T-helper 9 cell (primary cell): ENCODE data around the gene USP13.

Experiments
- DNase-seq: peaks from one replicate; pipeline ENCODE4 v3.0.0-alpha.2; 2020

Gene USP13

DNA sequence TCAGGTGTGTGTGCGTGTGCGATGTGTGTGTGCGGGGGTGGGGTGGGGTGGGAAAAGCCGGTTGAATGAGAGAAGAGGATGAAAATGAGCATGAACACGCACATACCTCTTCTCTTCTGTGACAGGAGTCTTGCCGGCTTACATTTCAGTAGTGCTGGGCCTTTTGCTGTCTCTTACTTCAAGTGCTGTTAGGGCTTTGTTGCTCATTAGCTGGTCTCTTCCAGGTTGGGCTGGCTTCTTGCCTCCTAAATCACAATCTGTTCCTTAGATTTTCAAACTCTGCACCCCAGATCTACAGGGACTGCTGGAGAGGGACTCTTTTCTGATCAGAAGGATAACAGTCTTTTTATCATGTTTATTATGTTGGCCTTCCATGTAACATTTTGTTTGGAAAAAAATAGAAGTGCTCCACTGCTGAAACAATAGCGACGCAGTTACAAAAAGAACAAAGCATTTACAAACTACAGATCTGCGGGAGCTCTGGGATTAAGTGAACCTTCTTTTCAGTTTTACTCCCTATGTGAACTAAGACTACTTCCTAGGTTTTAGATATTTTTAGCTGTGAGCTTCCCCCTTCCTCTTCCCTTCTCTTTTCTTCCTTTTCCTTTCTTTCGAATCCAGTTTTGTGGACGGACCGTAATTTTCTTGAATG lies 48.5 kb downstream of the USP13 start:
- no peak for DNase-seq

DNA sequence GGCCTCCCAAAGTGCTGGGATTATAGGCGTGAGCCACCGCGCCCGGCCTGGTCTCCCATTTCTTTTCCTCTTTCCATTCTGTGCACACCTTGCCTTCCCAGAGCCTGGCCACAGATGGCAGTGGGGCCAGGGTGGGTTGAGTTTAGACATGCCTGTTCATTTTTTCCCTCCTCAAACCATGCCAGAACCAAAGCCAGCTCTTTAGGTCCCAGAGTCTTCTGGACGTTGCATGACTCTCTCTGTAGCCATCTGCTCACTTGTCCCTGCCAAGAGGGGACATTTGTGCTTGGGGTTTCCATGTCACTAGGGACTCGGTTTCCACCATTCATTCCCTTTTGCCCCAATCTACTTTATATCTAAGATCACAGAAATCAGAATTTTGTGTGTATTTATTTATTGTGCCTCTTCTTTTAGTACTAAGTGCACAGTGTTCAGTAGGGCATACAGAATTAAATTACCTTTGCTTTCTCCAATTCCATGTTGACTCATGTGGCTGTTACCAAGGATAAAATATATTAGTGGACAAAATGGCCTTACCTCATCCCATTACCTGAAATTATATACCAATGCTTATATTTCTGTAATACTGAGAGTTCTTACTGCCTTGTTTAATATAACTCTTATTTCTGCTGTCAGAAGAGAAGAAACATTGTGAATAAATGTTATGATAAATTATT lies 49.6 kb downstream of the USP13 start:
- DNase-seq, result no peak

DNA sequence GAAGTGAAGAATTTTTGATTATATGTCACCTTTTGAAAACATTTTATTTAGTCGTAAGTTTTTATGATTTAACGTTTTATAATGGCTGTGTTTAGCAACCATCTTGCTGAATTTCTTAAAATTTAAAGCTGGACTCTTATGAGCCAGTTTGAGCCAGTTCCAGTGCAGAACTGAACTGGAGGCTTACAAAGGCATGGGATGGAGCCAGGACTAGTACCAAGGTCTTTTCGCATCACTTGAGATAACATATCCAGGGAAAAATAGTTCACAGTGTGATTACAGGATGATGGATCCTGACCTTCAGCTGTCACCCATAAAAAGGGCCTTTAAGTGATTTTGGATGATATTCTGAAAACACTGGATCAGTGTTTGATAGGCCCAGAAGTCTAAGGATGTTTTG lies 51.0 kb downstream of the USP13 start:
- DNase-seq, result no peak

DNA sequence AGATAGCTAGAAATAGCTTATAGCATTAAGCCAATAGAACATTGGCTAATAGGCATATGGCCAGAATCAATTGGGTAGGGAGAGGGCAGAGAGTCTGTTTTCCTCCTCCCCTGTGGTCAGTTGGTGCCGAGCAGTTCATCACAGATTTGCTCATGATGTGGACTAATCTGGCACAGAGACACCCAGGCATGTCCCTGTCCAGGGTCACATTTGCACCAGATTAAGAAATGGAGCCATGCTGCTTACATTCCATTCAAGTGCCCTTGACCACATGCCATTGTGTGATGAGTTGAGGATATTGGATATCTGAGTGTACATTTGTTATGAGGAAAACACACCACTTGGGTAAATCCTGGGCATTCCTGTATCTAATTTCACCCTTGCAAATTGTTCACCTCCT lies 53.4 kb downstream of the USP13 start:
- no peak for DNase-seq

DNA sequence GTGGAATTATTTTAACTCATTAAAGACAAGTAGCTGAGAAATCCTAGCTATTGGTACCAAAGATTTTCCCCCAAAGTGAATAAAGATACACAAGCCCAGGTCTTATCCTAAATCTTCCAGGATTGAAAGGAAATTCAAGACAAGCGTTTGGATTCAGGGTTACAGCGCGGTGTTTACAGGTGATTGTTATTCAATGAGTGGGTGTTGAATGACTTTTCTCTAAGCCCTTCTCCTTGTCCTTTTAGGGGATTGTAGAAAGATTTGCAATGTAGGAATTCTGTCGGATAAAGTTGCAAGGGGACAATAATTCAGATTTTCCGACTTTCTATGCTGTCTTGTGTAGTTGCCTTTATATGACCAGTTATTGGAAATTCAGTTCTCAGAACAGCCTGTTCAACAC lies 57.2 kb downstream of the USP13 start:
- no peak for DNase-seq

DNA sequence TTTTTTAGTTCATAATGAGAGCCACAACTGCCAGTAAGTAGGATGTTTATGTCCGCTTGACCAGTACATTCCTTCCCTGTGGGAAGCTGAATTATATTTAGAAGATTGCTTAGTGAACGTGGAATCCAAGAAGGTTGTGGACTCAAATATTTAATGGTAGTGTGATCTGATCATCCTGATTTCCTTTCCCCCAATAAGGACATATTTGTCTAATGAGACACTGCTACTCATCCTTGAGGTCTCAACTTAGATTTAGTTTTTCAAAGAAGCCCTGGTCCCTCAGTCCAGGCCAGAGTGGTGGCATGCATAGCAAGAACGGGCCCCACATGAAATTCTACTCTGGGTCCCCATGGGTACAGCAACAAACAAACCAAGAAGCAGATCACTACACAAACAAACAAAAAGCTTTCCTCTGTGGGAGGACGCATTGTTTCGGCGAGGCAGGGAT lies 60.8 kb downstream of the USP13 start:
- no peak for DNase-seq

DNA sequence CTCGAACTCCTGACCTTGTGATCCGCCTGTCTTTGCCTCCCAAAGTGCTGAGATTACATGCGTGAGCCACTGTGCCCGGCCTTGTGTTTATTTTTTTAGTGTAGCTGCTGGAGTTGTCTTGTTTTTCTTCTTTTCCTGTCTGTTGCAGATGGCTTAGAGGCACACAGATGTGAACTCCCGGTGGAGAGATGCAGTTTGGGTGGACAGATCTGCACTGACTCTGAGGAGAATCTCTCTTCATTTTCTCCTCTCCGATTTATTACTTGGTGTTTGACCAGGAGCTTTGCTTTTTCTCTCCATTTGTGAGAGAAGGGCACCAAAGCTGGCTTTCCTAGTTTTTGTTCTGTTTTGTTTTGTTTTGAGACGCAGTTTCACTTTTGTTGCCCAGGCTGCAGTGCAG lies 62.7 kb downstream of the USP13 start:
- DNase-seq, result no peak

DNA sequence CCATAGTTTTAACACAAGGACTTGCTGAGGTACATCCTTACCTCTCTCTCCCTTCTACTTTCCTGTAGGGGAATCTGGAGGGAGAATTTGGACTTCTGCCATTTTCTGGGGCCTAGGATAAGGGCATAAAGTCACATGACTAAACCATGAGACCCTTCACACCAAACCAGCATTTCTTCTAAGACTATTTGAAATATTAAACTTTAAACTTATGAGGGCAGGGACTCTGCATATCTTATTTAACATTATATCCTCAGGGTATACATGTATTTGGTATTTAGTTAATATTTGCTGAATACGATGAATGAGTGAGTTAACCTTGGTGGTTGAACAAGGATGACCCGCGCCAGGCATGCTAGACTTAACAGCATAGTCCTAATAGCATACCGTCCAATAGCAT lies 63.4 kb downstream of the USP13 start:
- no peak for DNase-seq

DNA sequence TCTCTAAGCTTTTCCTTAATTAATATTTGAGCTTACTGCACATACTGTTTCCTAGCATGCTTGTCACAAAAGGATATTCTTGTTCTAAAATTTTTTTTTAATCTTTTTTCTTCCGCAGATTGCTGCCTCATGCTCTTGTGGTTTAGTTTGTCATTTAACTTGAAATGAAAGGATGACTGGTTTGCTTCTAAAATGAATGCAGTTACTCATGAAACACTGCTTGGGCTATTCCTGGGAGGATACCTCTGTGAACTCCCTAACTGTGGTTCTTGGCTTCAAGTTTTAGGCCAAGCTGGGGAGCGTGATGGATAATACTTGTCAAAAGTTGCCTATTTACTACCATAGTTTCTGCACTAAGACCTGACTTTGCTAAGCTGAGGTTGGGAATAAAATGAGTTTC lies 64.0 kb downstream of the USP13 start:
- no peak for DNase-seq

DNA sequence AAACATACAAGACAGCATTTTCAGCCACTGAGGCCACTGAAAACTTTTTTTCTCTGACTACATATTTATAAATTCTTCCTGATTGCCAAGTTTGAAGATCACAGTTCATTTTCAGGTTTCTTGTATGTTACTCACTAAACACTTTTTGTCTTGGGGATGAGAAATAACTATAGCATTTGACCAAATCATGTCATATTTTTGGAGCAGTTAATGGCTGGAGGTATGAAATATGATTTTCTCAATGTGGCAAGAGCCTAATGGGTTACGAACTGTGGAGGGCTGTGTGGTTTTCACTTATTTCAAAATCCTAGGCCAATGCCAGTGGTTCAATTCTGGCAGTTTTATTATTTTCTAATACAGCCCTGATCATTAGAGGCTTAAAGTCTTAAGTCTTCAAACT lies 64.4 kb downstream of the USP13 start:
- DNase-seq, result no peak

DNA sequence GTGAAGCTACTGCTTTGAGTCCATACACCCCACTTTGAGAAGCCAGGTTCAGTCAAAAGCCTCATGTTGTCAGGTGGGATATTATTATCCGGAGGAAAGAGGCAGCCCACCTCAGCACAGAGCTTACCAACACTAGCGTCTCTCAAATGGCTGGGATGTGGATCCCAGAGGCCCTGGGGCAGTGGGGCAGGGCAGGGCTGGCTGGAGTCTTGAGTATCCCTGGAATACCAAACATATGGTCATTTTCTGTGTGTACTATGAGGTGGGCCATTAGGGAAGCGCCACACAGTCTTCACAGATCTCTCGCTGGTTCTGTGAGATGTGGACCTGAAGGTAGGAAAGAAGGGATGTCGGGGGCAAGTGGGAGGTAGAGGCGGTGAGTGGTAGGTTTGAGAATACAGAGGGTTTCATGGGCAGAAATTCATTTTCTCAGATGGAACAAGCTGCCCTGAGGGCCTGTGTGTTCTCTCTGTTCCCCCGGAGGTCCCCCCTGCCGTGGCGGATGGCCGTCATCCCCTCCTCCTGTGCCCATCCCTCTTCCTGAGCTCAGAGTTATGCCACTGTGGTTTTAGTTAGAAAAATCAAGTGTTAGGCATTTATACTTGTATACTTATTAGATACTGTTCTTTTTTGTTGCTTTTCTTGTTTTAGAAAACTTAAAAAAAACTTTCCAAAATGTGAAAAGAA lies 66.4 kb downstream of the USP13 start:
- DNase-seq, result no peak

DNA sequence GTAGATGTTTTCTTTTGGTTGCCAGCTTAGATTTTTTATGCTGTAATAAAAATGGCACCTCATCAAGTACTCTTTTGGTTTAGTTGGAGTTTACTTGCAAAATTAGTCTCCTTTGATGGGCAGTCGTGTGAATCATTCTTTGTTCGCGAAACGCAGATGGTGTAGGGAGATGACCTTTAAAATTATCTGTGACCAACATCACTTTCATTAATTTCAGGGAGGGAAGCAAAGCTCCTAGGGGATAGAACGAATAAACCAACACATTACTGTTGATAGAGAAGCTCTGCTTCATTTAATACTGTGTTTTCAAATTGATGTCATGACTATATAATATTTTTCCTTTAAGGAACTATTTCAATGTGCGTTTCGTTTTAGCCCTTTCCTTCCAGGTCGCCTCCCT lies 67.4 kb downstream of the USP13 start:
- no peak for DNase-seq

DNA sequence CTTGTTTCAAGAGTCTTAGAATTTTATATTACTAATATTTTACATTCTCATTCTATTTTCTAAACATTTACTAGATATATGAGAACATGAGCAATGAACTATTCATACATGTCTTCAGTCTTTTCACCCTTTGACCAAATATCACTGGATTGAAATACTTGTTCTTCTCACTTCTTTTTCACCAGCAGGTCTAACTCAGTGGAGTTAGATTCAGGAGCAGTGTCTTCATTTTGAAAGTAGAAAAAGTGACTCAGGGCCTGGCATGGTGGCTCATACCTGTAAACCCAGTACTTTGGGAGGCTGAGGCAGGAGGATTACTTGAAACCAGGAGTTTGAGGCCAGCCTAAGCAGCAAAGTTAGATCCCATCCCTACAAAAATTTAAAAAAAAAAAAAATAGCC lies 70.8 kb downstream of the USP13 start:
- DNase-seq, result no peak

DNA sequence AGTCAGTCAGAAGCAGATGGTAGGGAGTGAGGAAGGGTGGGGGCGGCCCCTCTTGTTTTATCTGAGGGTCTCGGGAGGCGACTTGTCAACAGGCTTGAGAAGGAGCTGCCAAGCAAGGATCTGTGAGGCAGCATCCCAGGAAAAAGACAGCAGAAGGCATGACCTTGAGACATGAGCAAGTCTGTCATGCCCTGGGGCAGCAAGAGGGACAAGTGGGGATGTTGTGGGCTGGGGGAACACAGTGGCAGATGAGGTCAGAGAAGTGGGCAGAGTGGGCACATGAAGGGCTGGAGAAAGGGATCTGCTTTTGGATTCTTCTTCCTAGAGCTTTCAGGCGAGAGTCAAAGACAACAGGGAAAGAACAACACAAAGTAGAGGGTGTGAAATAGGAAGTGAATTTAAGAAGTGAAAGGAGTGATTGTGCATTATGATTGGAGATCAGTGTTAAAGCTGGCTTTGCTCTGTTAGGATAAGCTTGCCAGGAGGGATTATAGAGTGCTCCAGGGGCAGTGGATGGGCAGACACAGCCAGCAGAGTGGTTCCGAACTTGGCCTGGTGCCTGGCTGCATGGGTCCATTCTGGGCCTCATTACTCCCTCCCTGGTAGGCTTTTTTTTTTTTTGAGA lies 73.3 kb downstream of the USP13 start:
- no peak for DNase-seq

DNA sequence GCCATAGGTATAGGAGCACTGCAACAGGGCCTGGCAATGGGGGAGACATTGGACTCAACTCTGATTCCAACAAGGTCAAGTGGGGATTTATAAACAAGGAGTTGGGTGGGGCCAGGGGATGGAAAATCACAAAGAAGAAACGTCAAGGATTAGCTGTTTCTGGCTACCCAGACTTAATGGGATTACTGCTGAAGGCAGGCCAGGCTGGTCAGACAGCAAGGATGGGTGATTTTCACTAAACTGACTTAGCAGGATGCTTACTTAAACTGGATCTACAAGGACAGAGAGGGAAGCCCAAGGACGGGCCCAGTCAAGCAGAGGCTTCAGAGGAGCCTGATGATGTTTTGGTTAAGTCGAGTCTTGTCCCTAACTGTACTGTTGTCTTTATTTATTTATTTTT lies 76.2 kb downstream of the USP13 start:
- no peak for DNase-seq

DNA sequence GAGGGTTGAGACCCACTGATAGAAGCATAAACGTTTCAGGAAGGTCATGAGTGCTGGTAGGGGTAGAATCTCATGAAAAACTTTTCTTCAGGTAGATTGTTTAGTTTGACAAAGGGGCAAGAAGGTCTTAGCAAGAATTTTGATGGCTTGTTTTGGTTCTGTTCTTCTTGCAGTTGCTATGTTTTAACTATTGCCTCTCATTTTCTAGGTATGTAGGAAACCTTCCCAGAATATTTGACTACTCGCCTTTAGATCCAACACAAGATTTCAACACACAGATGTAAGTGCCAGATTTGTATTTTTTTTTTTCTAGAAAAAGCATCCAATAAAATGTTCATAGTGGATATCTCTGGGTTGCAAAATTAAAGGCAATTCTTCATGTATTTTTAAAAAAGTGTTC lies 77.1 kb downstream of the USP13 start:
- no peak for DNase-seq

DNA sequence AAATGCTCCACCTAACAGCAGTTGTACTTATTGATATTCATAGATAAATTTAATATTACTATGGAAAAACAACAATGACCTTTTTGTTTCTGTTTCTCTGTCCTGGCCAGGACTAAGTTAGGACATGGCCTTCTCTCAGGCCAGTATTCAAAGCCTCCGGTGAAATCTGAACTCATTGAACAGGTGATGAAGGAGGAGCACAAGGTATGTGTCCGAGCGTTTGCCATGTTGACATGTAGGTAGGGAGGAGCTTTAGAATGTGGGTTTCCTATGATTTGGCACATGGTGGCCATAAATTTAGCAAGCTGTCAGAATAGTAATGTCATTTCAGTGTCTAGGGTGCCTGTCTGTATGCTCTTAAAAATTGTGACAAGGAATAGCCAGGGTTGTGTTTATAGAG lies 77.7 kb downstream of the USP13 start:
- no peak for DNase-seq

DNA sequence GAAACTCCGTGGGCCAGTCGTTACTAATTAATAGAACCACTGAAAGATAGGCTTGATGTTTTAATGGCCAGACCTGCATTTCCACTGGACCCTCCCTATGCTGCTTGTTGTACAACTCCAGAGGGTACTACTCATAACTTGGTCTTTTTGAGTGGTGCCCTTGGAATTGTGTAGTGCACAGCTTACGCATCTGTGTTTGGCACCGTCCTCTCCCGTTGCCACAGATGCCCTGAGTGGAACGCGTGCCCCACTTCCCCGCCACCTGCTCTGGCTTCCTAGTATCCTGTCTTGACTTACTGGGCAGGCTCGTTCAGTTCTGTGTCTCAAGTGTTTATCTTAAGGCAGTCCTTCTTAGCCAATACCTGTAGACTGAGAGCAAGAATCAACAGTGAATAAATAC lies 78.7 kb downstream of the USP13 start:
- no peak for DNase-seq

DNA sequence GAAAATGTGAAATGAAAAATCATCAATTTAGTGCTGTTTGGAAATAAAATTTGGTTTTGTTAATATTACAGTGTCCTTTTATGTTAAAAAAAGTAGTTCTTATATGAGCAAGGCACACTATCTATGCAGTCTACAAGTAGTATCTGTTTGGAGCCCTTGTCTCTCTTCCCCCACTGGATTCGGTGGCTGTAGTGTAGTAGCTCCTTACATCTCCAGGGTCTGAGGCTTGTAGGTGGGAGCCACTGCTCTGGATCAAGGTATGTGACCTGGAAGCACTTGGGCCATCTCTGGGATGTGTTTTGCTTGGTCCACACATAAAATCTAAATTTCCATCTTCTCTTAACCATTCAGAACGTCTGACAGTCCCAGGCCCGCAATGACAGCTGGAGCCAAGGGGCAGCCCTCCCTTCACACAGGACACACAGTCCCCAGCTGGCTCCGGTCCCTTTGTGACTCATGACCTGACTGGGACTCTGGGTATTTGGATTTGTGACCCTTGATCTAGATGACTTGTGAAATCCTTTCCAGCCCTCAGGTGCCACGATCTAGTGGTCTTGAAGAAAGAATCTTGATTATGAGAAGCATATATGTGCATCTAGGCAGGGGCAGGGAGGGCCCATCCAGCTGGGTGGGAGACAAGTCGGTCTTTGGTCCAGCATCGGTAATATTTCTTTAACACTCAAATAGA lies 80.0 kb downstream of the USP13 start:
- no peak for DNase-seq

DNA sequence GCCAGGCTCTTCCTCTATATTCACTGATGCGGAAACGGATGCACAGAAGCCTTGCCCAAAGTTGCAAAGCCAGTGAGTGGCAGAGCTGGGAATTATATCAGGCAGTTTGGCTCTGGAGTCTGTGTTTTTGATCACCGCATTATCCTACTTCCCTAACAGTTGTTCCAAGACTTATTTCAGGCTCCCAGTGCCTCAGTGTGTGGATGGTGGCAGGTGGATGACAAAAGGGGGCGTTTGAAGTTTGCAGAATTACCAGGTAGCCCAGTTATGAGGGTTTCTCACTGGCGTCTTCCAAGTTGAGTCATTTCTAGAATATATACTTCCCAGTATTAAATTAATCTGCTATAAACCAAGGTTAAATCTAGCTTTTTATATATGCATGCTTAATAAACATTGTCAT lies 81.0 kb downstream of the USP13 start:
- no peak for DNase-seq

DNA sequence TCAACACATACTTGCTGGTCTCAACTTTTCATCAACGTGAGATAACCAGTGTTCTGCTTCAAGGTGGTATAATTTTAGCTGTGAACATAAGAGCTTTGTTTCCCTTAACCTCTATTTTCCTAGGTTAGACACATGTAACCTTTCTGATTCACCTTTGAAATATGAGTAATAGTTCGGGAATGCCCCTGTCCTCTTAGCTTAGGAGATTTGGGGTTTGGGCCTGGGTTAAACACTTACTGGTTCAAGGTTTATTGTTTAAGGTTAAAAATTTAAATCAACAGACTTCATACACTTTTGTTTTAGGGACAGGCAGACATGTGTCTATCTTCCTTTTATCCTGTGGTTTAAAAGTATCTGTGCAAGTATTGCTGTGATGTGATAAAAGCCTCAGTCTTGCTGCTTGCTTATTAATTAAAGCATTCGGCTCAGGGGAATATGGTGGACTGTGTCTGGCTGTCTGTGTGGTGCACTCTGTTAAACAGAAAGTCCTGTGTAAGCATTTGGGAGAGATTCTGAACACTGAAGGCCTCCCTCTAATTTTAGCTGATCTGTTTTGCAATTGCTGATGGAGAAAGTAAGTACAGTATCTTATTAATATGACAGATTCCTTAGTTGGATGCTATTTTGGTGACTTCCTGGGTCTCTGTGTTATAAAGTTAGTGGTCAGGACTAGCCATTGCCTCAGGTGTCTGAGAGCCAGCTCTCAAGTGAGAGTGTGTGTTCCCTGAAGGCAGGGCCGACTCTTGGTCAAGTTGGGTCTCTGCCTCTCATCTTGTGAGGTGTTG lies 81.8 kb downstream of the USP13 start:
- DNase-seq, result no peak

DNA sequence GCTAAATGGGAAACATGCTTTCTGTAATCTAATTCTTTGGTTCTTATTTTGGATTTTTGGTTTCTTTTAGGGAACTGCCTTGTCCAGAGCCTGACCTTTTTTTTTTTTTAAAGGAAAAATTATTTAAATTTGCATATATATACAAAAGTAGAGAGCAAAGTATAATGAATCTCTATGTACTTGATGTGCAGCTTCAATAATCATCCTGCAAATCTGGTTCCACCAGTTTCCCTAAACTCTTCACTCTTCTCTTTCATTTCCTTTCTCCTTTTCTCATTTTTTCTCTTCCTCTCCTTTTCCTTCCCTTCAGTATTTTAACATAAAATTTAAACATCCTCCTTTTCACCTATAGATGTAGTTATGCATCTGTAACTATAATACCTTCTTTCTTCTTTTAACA lies 82.5 kb downstream of the USP13 start:
- no peak for DNase-seq

DNA sequence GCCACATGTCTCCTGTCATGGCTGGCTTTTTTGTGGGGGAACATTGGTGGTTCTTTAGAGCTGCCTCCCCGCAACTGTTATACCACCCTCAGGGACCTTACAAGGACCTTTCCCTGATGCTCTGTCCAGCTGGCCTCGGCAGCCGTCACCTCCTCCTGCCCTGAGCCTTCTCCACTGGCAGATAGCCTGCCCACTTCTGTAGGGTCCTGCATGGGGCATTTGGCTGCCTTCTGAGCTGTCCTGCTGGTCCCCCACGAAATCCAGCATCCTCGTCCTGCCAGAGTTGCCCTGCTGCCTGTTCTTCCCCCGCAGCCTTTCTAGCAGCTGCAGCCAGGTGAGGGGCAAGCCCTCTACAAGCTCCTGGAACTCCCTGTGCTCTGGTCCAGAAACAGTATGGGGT lies 86.2 kb downstream of the USP13 start:
- no peak for DNase-seq
